HFF-Myc (cell line): ENCODE results near the gene GDF11.

ENCODE experiments used
- DNase-seq: peaks from one replicate; pipeline ENCODE4 v3.0.0-alpha.2; 2011; ENCODE audit warnings: low read depth; ENCODE audit errors: extremely low read depth
- H3K4me3 ChIP-seq: replicated peaks from 2 replicates; pipeline ENCODE4 v1.5.1; 2011; ENCODE audit warnings: low read depth, mild to moderate bottlenecking, control low read depth, low read length
- TF ChIP-seq, protein P1 (sequence below): IDR thresholded peaks from 2 replicates; pipeline ENCODE4 v1.5.1; 2012; ENCODE audit warnings: mild to moderate bottlenecking, low read depth, low read length, control low read depth; ENCODE audit errors: missing control alignments

Gene GDF11

GRCh38 chr12:55767156-55767555, 24.2 kb downstream of the GDF11 start:
- DNase-seq = no peak
- H3K4me3 ChIP-seq = no peak overlapping the region
- TF ChIP-seq, protein P1, sequence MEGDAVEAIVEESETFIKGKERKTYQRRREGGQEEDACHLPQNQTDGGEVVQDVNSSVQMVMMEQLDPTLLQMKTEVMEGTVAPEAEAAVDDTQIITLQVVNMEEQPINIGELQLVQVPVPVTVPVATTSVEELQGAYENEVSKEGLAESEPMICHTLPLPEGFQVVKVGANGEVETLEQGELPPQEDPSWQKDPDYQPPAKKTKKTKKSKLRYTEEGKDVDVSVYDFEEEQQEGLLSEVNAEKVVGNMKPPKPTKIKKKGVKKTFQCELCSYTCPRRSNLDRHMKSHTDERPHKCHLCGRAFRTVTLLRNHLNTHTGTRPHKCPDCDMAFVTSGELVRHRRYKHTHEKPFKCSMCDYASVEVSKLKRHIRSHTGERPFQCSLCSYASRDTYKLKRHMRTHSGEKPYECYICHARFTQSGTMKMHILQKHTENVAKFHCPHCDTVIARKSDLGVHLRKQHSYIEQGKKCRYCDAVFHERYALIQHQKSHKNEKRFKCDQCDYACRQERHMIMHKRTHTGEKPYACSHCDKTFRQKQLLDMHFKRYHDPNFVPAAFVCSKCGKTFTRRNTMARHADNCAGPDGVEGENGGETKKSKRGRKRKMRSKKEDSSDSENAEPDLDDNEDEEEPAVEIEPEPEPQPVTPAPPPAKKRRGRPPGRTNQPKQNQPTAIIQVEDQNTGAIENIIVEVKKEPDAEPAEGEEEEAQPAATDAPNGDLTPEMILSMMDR = no peak

- TF ChIP-seq, protein P1 = no peak
- no peak for DNase-seq
- H3K4me3 ChIP-seq = no peak overlapping the region
These were observed 28.8 kb downstream of the GDF11 start for GRCh38 chr12:55771736-55772135.

DNA sequence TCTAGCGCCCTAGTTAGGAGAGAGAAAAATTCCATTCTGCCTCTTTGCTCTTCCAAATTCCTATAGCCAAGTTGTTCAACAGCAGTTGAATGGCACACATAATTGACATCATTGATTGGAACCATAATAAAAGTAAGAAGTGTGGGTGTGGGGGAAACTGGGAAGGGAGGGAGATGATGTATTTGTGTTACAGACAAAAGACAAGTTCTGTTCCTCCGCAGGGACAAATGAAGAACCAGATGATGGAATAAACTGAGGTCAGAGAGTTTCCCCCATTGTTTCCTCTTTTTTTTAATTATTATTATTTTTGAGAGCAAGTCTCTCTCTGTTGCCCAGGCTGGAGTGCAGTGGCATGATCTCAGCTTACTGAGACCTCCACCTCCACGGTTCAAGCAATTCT, 34.9 kb downstream of the GDF11 start:
- no peak overlapping the region for H3K4me3 ChIP-seq
- TF ChIP-seq, protein P1 = no peak
- DNase-seq = no peak

DNA sequence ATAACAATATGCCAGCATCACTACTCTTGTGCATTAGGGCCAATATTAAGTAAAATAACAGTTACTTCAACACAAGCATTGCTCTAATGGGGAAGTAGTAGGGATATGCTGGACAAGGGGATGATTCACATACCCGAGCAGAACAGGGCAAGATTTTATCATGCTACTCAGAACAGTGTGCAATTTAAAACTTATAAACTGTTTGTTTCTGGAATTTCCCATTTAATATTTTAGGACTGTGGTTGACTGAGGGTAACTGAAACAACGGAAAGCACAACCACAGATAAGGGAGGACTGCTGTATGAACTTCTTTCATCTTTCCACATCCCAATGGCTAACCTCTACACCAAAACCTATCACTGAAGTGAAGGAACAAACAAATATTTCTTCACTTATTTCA, 37.8 kb downstream of the GDF11 start:
- H3K4me3 ChIP-seq = no peak overlapping the region
- DNase-seq = no peak
- TF ChIP-seq, protein P1 = no peak

DNA sequence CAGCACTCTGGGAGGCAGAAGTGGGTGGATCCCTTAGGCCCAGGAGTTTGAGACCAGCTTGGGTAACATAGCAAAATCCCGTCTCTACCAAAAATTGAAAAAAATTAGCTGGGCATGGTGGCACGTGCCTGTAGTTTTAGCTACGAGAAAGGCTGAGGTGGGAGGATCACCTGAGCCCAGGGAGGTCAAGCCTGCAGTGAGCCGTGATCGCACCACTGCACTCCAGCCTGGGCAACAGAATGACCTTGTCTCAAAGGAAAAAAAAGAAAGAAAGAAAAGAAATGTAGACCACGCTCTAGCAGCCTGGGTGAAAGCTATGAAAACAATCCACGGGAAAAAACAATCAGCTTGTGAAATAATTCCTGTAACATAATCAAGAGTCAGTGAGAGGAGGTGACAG, 45.6 kb downstream of the GDF11 start:
- DNase-seq = no peak
- TF ChIP-seq, protein P1 = no peak
- H3K4me3 ChIP-seq = no peak overlapping the region

- TF ChIP-seq, protein P1 = no peak
- no peak for DNase-seq
- no peak overlapping the region for H3K4me3 ChIP-seq
These were observed 46.2 kb downstream of the GDF11 start for GRCh38 chr12:55789171-55789570.

GRCh38 chr12:55789893-55790292, 47.0 kb downstream of the GDF11 start:
- TF ChIP-seq, protein P1 = no peak
- DNase-seq = no peak
- H3K4me3 ChIP-seq = no peak overlapping the region
